Cardiac atrium fibroblast (primary cell): ENCODE data around the gene CH25H. TPM values are rescaled to one million over a fixed set of nuclear protein-coding genes. Genes with fewer than 3 reads are reported as not detected.

ENCODE experiments used
- total RNA-seq: library from RNA; depleted of rRNA; stranded (reverse); fragments of >200 nt; gene quantifications from 2 replicates; pipeline ENCODE4 v1.2.3, GENCODE V29; 2015

Gene CH25H
- total RNA-seq = 2.8 TPM in 1 of 2 replicates, not detected in the other

DNA sequence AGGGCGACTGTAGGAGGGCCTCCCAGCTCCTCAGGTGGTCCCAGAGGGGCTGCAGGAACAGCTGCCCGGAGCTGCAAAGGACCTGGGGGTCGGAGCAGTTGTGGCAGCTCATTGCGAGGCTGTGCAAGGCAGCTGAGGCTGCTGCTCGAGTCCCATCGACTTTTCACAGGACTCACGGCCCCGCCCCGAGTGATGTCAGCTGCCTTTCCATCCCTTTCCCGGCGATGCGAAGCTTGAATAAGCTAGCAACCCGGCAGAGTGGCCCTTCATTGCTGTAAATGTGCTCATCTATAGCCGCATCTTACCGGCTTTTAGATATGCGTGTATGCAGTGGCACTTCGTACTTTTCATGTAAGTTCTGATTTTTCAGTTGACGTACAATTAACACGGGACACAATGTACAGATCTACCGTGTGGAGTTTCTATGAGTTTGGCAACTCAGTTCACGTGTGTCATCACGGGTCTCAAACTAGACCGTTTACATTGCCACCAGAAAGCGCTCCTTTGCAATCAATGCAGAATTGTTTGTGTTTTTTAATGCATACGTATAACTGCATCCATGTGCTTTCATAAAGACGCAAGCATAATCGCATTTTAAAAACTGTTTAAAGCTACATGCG is at the start of gene CH25H:
CH25H (minus strand) TSS at position 137 of the 620 bp plus-strand sequence; CDS start at position 112, 25 bp downstream.

GRCh38 chr10:89251409-89252224 is 44.5 kb upstream of the CH25H start, which contains the start of gene LIPA:
LIPA (minus strand) TSS chr10:89251775; CDS start chr10:89247648, 4,127 bp downstream.

Other genes starting within 250 kb of the CH25H start
- 21.3 and 36.0 TPM in 2 replicates for gene FAS, start 216.5 kb downstream of the CH25H start, total RNA-seq
- gene LIPA, start 44.5 kb upstream of the CH25H start, total RNA-seq = 63.2 and 90.7 TPM in 2 replicates
- gene IFIT2, start 94.7 kb upstream of the CH25H start, total RNA-seq = 3.6 and 6.5 TPM in 2 replicates
- gene IFIT3, start 120.7 kb upstream of the CH25H start, total RNA-seq = 8.5 and 14.7 TPM in 2 replicates
- not detected in 2 replicates for gene IFIT1B, start 170.7 kb upstream of the CH25H start, total RNA-seq
- gene IFIT1, start 185.3 kb upstream of the CH25H start, total RNA-seq = 5.7 and 18.6 TPM in 2 replicates
- gene IFIT5, start 207.3 kb upstream of the CH25H start, total RNA-seq = 15.9 and 21.1 TPM in 2 replicates